K562 (cell line): ENCODE data around the gene JAKMIP1. TPM values are rescaled to one million over a fixed set of nuclear protein-coding genes. Genes with fewer than 3 reads are reported as not detected.

Experiments
- ATAC-seq: fragments of 200-7000 bp; cut with Tn5 transposase; 3 replicates; pipeline ENCODE4 v1.9.1; 2020; ENCODE audit warnings: moderate library complexity
- BruUV-seq: library from RNA; stranded (reverse); fragments of 400-500 nt; replicated peaks from 2 replicates; lab custom pipeline; 2021; lab: Mats Ljungman, UMichigan
- CTCF ChIA-PET: fragments of 300-600 bp; formaldehyde crosslinking; extraction: SDS; loops from one replicate; lab custom pipeline; 2021; ENCODE audit warnings: low intra/inter-chr PET ratio; lab: Yijun Ruan, JAX
- POLR2A ChIA-PET: fragments of 300-600, 350-650 bp; sonication (Branson Sonifier 250); formaldehyde crosslinking; extraction: SDS; loops from one replicate; lab custom pipeline; 2021; ENCODE audit warnings: antibody characterized with exemption, inconsistent platforms; lab: Yijun Ruan, JAX
- DNase-seq, 4 experiments: peaks; one replicate each; pipeline versions ENCODE4 v3.0.0 to v3.0.0-alpha.2; 2011 to 2018; ENCODE audit warnings: low spot score in 3 of 4, mixed read lengths in 3 of 4; ENCODE audit errors: extremely low read depth in 1 of 4
- FAIRE-seq: peaks from 2 replicates; lab custom pipeline; 2011; peaks lifted over from hg19 to GRCh38; lab: Jason Lieb, UNC
- H2AFZ ChIP-seq: 2 replicates; pipeline ENCODE4 v1.6.0; 2011; ENCODE audit warnings: low read depth, low read length, control low read depth, inconsistent platforms
- H3K27ac ChIP-seq: fragments of 200-600 bp; 3 replicates; pipeline ENCODE4 v1.8.0; 2011; ENCODE audit warnings: low read depth, mild to moderate bottlenecking, control low read depth, inconsistent platforms, low read length, moderate library complexity, mixed read lengths; ENCODE audit errors: extremely low read depth
- H3K27me3 ChIP-seq, 2 experiments: fragments of 300-600 bp in 1 of 2; 2 replicates in 1 of 2; 3 replicates in 1 of 2; pipeline versions ENCODE4 v1.6.0 to v1.8.0; 2011; ENCODE audit warnings: inconsistent platforms in 2 of 2, low read length in 2 of 2, mild to moderate bottlenecking in 1 of 2, mixed read lengths in 1 of 2, moderate library complexity in 1 of 2; ENCODE audit not compliant: control insufficient read depth in 2 of 2, insufficient read depth in 2 of 2
- H3K36me3 ChIP-seq: fragments of 300-600 bp; 3 replicates; pipeline ENCODE4 v1.8.0; 2011; ENCODE audit warnings: mild to moderate bottlenecking, low read length, inconsistent platforms; ENCODE audit not compliant: control insufficient read depth, insufficient read depth
- H3K4me1 ChIP-seq, 2 experiments: fragments of 200-600 bp in 1 of 2; replicated peaks in 1 of 2; 2 replicates in 1 of 2; 3 replicates in 1 of 2; pipeline versions ENCODE4 v1.5.1 to v1.8.0; 2011; ENCODE audit warnings: inconsistent platforms in 2 of 2, low read length in 2 of 2, mild to moderate bottlenecking in 1 of 2, mixed read lengths in 1 of 2, moderate library complexity in 1 of 2; ENCODE audit not compliant: control insufficient read depth in 2 of 2, insufficient read depth in 2 of 2
- H3K4me2 ChIP-seq: 2 replicates; pipeline ENCODE4 v1.6.1; 2011; ENCODE audit warnings: low read length, control low read depth, inconsistent platforms, mixed read lengths; ENCODE audit not compliant: insufficient read depth
- H3K4me3 ChIP-seq: fragments of 200-600 bp; sonication (generic), shearing (Covaris generic); 2 replicates; pipeline ENCODE4 v1.5.1; 2016; ENCODE audit warnings: control low read depth, inconsistent platforms
- H3K79me2 ChIP-seq: fragments of 200-600 bp; 3 replicates; pipeline ENCODE4 v1.8.0; 2011; ENCODE audit warnings: low read length, inconsistent platforms; ENCODE audit not compliant: control insufficient read depth, insufficient read depth
- H3K9ac ChIP-seq, 2 experiments: 2 replicates each; pipeline versions ENCODE4 v1.6.0 to v1.6.1; 2011; ENCODE audit warnings: low read depth in 2 of 2, low read length in 2 of 2, control low read depth in 1 of 2, inconsistent platforms in 1 of 2, mild to moderate bottlenecking in 1 of 2, mixed read lengths in 1 of 2; ENCODE audit not compliant: insufficient read depth in 1 of 2
- H3K9me1 ChIP-seq: one replicate; pipeline ENCODE4 v1.6.0; 2011; ENCODE audit warnings: inconsistent platforms, mild to moderate bottlenecking, low read length, moderate library complexity; ENCODE audit not compliant: control insufficient read depth, insufficient read depth
- H3K9me3 ChIP-seq: replicated peaks from 2 replicates; pipeline ENCODE4 v1.5.1; 2011; ENCODE audit warnings: low read depth, low read length, inconsistent platforms; ENCODE audit not compliant: control insufficient read depth, insufficient read depth
- H4K20me1 ChIP-seq: replicated peaks from 2 replicates; pipeline ENCODE4 v1.6.1; 2011; ENCODE audit warnings: low read length, inconsistent platforms, mixed read lengths; ENCODE audit not compliant: control insufficient read depth, insufficient read depth
- CEBPG ChIP-seq, 3 experiments: fragments of 200-800 bp in 1 of 3; sonication (Bioruptor generic) in 1 of 3; sonication (generic) in 1 of 3; formaldehyde crosslinking in 1 of 3; IDR thresholded peaks in 2 of 3; conservative IDR thresholded peaks in 1 of 3; 2 replicates each; pipeline versions ENCODE4 v1.6.1 to v1.8.0; 2016 to 2022; ENCODE audit warnings: missing compliant biosample characterization in 2 of 3, missing genetic modification characterization in 2 of 3, mild to moderate bottlenecking in 1 of 3, missing genetic modification reagents in 1 of 3
- CHD1 ChIP-seq: fragments of 200-600 bp; sonication (generic); IDR thresholded peaks from one replicate; pipeline ENCODE4 v1.6.1; 2012; ENCODE audit warnings: mild to moderate bottlenecking, moderate library complexity, low read length, inconsistent platforms
- CTCFL ChIP-seq: IDR thresholded peaks from 2 replicates; pipeline ENCODE4 v1.6.1; 2011; ENCODE audit warnings: borderline replicate concordance, low read depth, mild to moderate bottlenecking, moderate library complexity, low read length; ENCODE audit not compliant: insufficient read depth, poor library complexity, severe bottlenecking
- ELF2 ChIP-seq: fragments of 250-450 bp; sonication (Bioruptor Pico); IDR thresholded peaks from 2 replicates; pipeline ENCODE4 v1.5.0; 2021; ENCODE audit warnings: mild to moderate bottlenecking
- MCM3 ChIP-seq: fragments of 450-650 bp; IDR thresholded peaks from 2 replicates; pipeline ENCODE4 v1.6.1; 2016
- NFE2L1 ChIP-seq: fragments of 450-650 bp; IDR thresholded peaks from 2 replicates; pipeline ENCODE4 v1.6.1; 2016; ENCODE audit warnings: missing genetic modification characterization, low read depth, mild to moderate bottlenecking, missing compliant biosample characterization, moderate library complexity, borderline replicate concordance
- PCBP1 ChIP-seq: fragments of 200-400 bp; formaldehyde crosslinking; IDR thresholded peaks from 2 replicates; pipeline ENCODE4 v1.6.1; 2018; ENCODE audit warnings: mild to moderate bottlenecking, low read depth, low read length; ENCODE audit not compliant: poor library complexity, severe bottlenecking
- POLR2H ChIP-seq: IDR thresholded peaks from 2 replicates; pipeline ENCODE4 v1.6.1; 2016; ENCODE audit warnings: missing genetic modification characterization, low read depth, mild to moderate bottlenecking, control low read depth, missing compliant biosample characterization, moderate library complexity
- RBM14 ChIP-seq: fragments of 200-400 bp; formaldehyde crosslinking; IDR thresholded peaks from 2 replicates; pipeline ENCODE4 v1.6.1; 2018; ENCODE audit warnings: low read depth, mild to moderate bottlenecking, low read length, moderate library complexity, borderline replicate concordance; ENCODE audit not compliant: insufficient read depth
- RHOXF2B ChIP-seq: fragments of 250-450 bp; sonication (Bioruptor Pico); conservative IDR thresholded peaks from 2 replicates; pipeline ENCODE4 v1.5.1; 2021
- WGBS: fragments of 100-300 bp; shearing (Covaris generic); methylation state at CpG from one replicate; pipeline ENCODE4 v1.1.6; 2016; ENCODE audit warnings: low coverage, mixed read lengths; ENCODE audit not compliant: insufficient coverage; ENCODE audit errors: missing lambda C conversion rate; 5-methylcytosine and 5-hydroxymethylcytosine counted together
- in situ Hi-C: fragments of 300-500 bp; cut with MboI; formaldehyde crosslinking; loops from 4 replicates; pipeline ENCODE4 v1.15.0; 2018; ENCODE audit warnings: inconsistent platforms, mixed read lengths
- intact Hi-C: fragments of 100-400 bp; cut with micrococcal nuclease; formaldehyde crosslinking; loops from 2 replicates; pipeline ENCODE4 v1.14.2; 2022
- polyA plus RNA-seq, 8 experiments: library from polyadenylated mRNA; depleted of rRNA in 4 of 8; stranded (reverse) in 5 of 8; unstranded in 3 of 8; fragments of >200 nt; fragmentation: Nextera tagmentation in 2 of 8; fragmentation: Illumina TruSeq in 1 of 8; extraction: Ambion mirVana in 2 of 8; extraction: Trizol in 1 of 8; gene quantifications; 2 replicates each; pipeline versions ENCODE4 v1.2.1 to v1.2.3, GENCODE V29; 2011 to 2014; ENCODE audit warnings: inconsistent platforms in 1 of 8, missing spikeins in 1 of 8
- total RNA-seq, 7 experiments: library from RNA; depleted of rRNA in 6 of 7; stranded (reverse); fragments of >200 nt in 6 of 7; fragmentation: Illumina TruSeq in 2 of 7; extraction: Trizol in 2 of 7; gene quantifications; 2 replicates each; pipeline versions ENCODE4 v1.2.1 to v1.2.3, GENCODE V29; 2011 to 2021; ENCODE audit warnings: low replicate concordance in 1 of 7

The JAKMIP1 gene
- total and polyA plus RNA-seq, 9 of the 15 experiments (the other 6 are each of a cell fraction or from before 2014, with no cell fraction given): not detected

GRCh38 chr4:6024313-6024960 is 175.9 kb downstream of the JAKMIP1 start:
- ChIA-PET CTCF (no interaction called here), POLR2A (no interaction called here)
- no peaks in the 10 kb centered on the region for H3K36me3 ChIP-seq
- intact Hi-C loops (no loop called here), in situ Hi-C loops (no loop called here)
- no peak for DNase-seq
- H3K27ac ChIP-seq: no peak overlapping the region
- ATAC-seq: no peak; the same call in 2 of the 3 replicates
- TF ChIP-seq RHOXF2B (CRISPR knock-in tag) (no peak), MCM3 (no peak), PCBP1 (no peak), CTCFL (no peak), NFE2L1 (tag) (no peak), RBM14 (no peak), ELF2 (no peak), POLR2H (no peak), CHD1 (no peak), CEBPG (CRISPR knock-in tag; IDR thresholded peaks at IDR 0.05) (no peak), CEBPG (tag; conservative IDR thresholded peaks at IDR 0.05 in 1 of 2, IDR thresholded peaks at IDR 0.05 in 1 of 2) (no peak)
- no peak overlapping the region for H3K4me3 ChIP-seq
- H3K9ac ChIP-seq: no peak overlapping the region
- FAIRE-seq: no peak
- no peaks in the 10 kb centered on the region for H3K4me1 ChIP-seq
- H2AFZ ChIP-seq: no peak overlapping the region
- H3K4me2 ChIP-seq: no peak overlapping the region
- H3K9me3 ChIP-seq: no peaks in the 10 kb centered on the region
- H3K27me3 ChIP-seq: peaks cover 13 to 70% of the 10 kb centered on the region in 2 experiments; a peak in 4 of 5 replicates
- H3K79me2 ChIP-seq: no peaks in the 10 kb centered on the region
- H3K9me1 ChIP-seq: no peaks in the 10 kb centered on the region
- no TSS peak for BruUV-seq
- H4K20me1 ChIP-seq: no peaks in the 10 kb centered on the region; the same call in 1 of the 2 replicates
- under 1% methylated on average over 20 of the region's 20 CpGs for WGBS
